HepG2 (cell line): ENCODE measurements around the gene OR4K14. TPM values are rescaled to one million over a fixed set of nuclear protein-coding genes. Genes with fewer than 3 reads are reported as not detected.
A peak's percentile ranks its signal among the peaks of the same experiment; 100 is the strongest.

ENCODE experiments used
- ATAC-seq: fragments of 200-7000 bp; cut with Tn5 transposase; 3 replicates; pipeline ENCODE4 v1.9.1; 2020; ENCODE audit warnings: mild to moderate bottlenecking, moderate library complexity
- BruUV-seq: library from RNA; stranded (reverse); fragments of 400-500 nt; replicated peaks from 2 replicates; lab custom pipeline; 2021; lab: Mats Ljungman, UMichigan
- CTCF ChIA-PET: fragments of 300-600 bp; formaldehyde crosslinking; extraction: SDS; loops from one replicate; lab custom pipeline; 2021; ENCODE audit warnings: low total read pairs, inconsistent platforms, low intra/inter-chr PET ratio; lab: Yijun Ruan, JAX
- POLR2A ChIA-PET: fragments of 350-600 bp; sonication (Branson Sonifier 250); formaldehyde crosslinking; loops from one replicate; lab custom pipeline; 2020; ENCODE audit warnings: antibody characterized with exemption, inconsistent platforms; lab: Yijun Ruan, JAX
- DNase-seq: peaks from one replicate; pipeline ENCODE4 v3.0.0-alpha.2; 2015; ENCODE audit warnings: low spot score
- FAIRE-seq: peaks from 3 replicates; lab custom pipeline; 2011; peaks lifted over from hg19 to GRCh38; lab: Jason Lieb, UNC
- H2AFZ ChIP-seq: one replicate; pipeline ENCODE4 v1.6.1; 2011; ENCODE audit warnings: low read length, inconsistent platforms
- H3K27ac ChIP-seq: fragments of 300-600 bp; 3 replicates; pipeline ENCODE4 v1.8.0; 2011; ENCODE audit warnings: mixed run types, mild to moderate bottlenecking, mixed read lengths, low read length, inconsistent platforms; ENCODE audit not compliant: insufficient read depth; ENCODE audit errors: extremely low read length
- H3K27me3 ChIP-seq, 2 experiments: fragments of 200-600 bp in 1 of 2; 2 replicates in 1 of 2; 3 replicates in 1 of 2; pipeline versions ENCODE4 v1.6.0 to v1.8.0; 2011; ENCODE audit warnings: low read length in 2 of 2, mild to moderate bottlenecking in 2 of 2, moderate library complexity in 2 of 2, inconsistent platforms in 1 of 2; ENCODE audit not compliant: insufficient read depth in 2 of 2, control insufficient read depth in 1 of 2
- H3K36me3 ChIP-seq, 2 experiments: fragments of 200-600 bp in 1 of 2; replicated peaks in 1 of 2; 2 replicates in 1 of 2; 3 replicates in 1 of 2; pipeline versions ENCODE4 v1.5.1 to v1.8.0; 2011; ENCODE audit warnings: low read length in 2 of 2, inconsistent platforms in 1 of 2; ENCODE audit not compliant: insufficient read depth in 2 of 2, control insufficient read depth in 1 of 2
- H3K4me1 ChIP-seq: 2 replicates; pipeline ENCODE4 v1.5.1; 2012; ENCODE audit warnings: low read length, inconsistent platforms; ENCODE audit not compliant: insufficient read depth
- H3K4me2 ChIP-seq: 2 replicates; pipeline ENCODE4 v1.6.0; 2011; ENCODE audit warnings: low read depth, low read length, inconsistent platforms
- H3K4me3 ChIP-seq, 3 experiments: fragments of 200-600 bp in 1 of 3; sonication (generic), shearing (Covaris generic) in 1 of 3; replicated peaks in 1 of 3; 2 replicates each; pipeline ENCODE4 v1.5.1; 2011 to 2016; ENCODE audit warnings: low read length in 3 of 3, inconsistent platforms in 2 of 3, low read depth in 2 of 3, mild to moderate bottlenecking in 2 of 3, control low read depth in 1 of 3, mixed read lengths in 1 of 3; ENCODE audit not compliant: insufficient read depth in 1 of 3
- H3K79me2 ChIP-seq: one replicate; pipeline ENCODE4 v1.6.1; 2011; ENCODE audit warnings: low read length, inconsistent platforms; ENCODE audit not compliant: insufficient read depth
- H3K9ac ChIP-seq: 2 replicates; pipeline ENCODE4 v1.6.0; 2011; ENCODE audit warnings: mild to moderate bottlenecking, low read depth, low read length, inconsistent platforms; ENCODE audit not compliant: insufficient read depth
- H3K9me3 ChIP-seq: 2 replicates; pipeline ENCODE4 v1.5.1; 2012; ENCODE audit warnings: mild to moderate bottlenecking, low read length
- H4K20me1 ChIP-seq: 2 replicates; pipeline ENCODE4 v1.6.0; 2011; ENCODE audit warnings: inconsistent platforms, mild to moderate bottlenecking, low read length, moderate library complexity; ENCODE audit not compliant: insufficient read depth
- HMG20B ChIP-seq: conservative IDR thresholded peaks from 2 replicates; pipeline ENCODE4 v1.6.1; 2016; ENCODE audit warnings: missing genetic modification reagents, missing compliant biosample characterization
- HNRNPK ChIP-seq: fragments of 200-400 bp; formaldehyde crosslinking; IDR thresholded peaks from 2 replicates; pipeline ENCODE4 v1.6.1; 2018; ENCODE audit warnings: low read length, low read depth, moderate library complexity, mild to moderate bottlenecking; ENCODE audit not compliant: poor library complexity, severe bottlenecking
- LCORL ChIP-seq, 2 experiments: fragments of 450-650 bp in 1 of 2; sonication (generic) in 1 of 2; formaldehyde crosslinking in 1 of 2; IDR thresholded peaks; 2 replicates each; pipeline versions ENCODE4 v1.5.0 to v1.6.1; 2017 to 2020; ENCODE audit warnings: antibody characterized with exemption in 1 of 2, missing genetic modification reagents in 1 of 2
- ZBTB20 ChIP-seq: sonication (generic); formaldehyde crosslinking; IDR thresholded peaks from 2 replicates; pipeline ENCODE4 v1.8.1; 2023; ENCODE audit warnings: missing genetic modification reagents, low read depth, mild to moderate bottlenecking, borderline replicate concordance
- ZNF530 ChIP-seq: sonication (generic); formaldehyde crosslinking; IDR thresholded peaks from 2 replicates; pipeline ENCODE4 v1.5.0; 2020; ENCODE audit warnings: low read depth, mild to moderate bottlenecking, missing genetic modification reagents
- ZNF660 ChIP-seq: sonication (generic); formaldehyde crosslinking; IDR thresholded peaks from 2 replicates; pipeline ENCODE4 v1.5.1; 2020; ENCODE audit warnings: mild to moderate bottlenecking, low read depth, missing genetic modification reagents, borderline replicate concordance
- WGBS: methylation state at CpG from one replicate; pipeline ENCODE4 v1.1.6; 2017; ENCODE audit warnings: low lambda C conversion rate; 5-methylcytosine and 5-hydroxymethylcytosine counted together
- in situ Hi-C: cut with HindIII; loops from 2 replicates; pipeline ENCODE4 v1.10.0; 2017; ENCODE audit warnings: low pct_unique_long_range_greater_than_20kb; ENCODE audit not compliant: extremely low pct_ligation_motif_present
- intact Hi-C: fragments of 100-400 bp; cut with micrococcal nuclease; formaldehyde crosslinking; loops from one replicate; pipeline ENCODE4 v1.10.0; 2022; ENCODE audit not compliant: unreplicated experiment
- polyA plus RNA-seq, 8 experiments: library from polyadenylated mRNA; depleted of rRNA in 3 of 8; stranded (reverse) in 7 of 8; unstranded in 1 of 8; fragments of >200 nt; fragmentation: Illumina TruSeq in 4 of 8; extraction: Trizol in 4 of 8; gene quantifications; 2 replicates each; pipeline versions ENCODE4 v1.2.1 to v1.2.3, GENCODE V29; 2011 to 2016; ENCODE audit warnings: low read depth in 4 of 8, missing spikeins in 1 of 8, mixed read lengths in 1 of 8; ENCODE audit not compliant: insufficient read depth in 1 of 8
- total RNA-seq, 5 experiments: library from RNA; depleted of rRNA; stranded (reverse); fragments of >200 nt; fragmentation: Illumina TruSeq; extraction: Trizol; gene quantifications; 2 replicates each; pipeline ENCODE4 v1.2.3, GENCODE V29; 2016; ENCODE audit warnings: low read depth in 1 of 5
- TF ChIP-seq, protein P1 (sequence below): sonication (generic); formaldehyde crosslinking; conservative IDR thresholded peaks from 2 replicates; pipeline ENCODE4 v1.4.0; 2020; ENCODE audit warnings: mild to moderate bottlenecking, missing genetic modification reagents, moderate library complexity

OR4K14 gene
- total and polyA plus RNA-seq, 2 of the 13 experiments (the other 11 are each of a cell fraction or from before 2014, with no cell fraction given) = not detected

- in situ Hi-C loops = no loop called here
- no peak for TF ChIP-seq ZBTB20
- TF ChIP-seq ZNF660 (CRISPR knock-in tag) = no peak
- TF ChIP-seq, protein P1, sequence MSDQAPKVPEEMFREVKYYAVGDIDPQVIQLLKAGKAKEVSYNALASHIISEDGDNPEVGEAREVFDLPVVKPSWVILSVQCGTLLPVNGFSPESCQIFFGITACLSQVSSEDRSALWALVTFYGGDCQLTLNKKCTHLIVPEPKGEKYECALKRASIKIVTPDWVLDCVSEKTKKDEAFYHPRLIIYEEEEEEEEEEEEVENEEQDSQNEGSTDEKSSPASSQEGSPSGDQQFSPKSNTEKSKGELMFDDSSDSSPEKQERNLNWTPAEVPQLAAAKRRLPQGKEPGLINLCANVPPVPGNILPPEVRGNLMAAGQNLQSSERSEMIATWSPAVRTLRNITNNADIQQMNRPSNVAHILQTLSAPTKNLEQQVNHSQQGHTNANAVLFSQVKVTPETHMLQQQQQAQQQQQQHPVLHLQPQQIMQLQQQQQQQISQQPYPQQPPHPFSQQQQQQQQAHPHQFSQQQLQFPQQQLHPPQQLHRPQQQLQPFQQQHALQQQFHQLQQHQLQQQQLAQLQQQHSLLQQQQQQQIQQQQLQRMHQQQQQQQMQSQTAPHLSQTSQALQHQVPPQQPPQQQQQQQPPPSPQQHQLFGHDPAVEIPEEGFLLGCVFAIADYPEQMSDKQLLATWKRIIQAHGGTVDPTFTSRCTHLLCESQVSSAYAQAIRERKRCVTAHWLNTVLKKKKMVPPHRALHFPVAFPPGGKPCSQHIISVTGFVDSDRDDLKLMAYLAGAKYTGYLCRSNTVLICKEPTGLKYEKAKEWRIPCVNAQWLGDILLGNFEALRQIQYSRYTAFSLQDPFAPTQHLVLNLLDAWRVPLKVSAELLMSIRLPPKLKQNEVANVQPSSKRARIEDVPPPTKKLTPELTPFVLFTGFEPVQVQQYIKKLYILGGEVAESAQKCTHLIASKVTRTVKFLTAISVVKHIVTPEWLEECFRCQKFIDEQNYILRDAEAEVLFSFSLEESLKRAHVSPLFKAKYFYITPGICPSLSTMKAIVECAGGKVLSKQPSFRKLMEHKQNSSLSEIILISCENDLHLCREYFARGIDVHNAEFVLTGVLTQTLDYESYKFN (CRISPR knock-in tag) = no peak
Measured at GRCh38 chr14:20031058-20031457, 12.0 kb upstream of the OR4K14 start.

GRCh38 chr14:20008156-20008555 lies 11.0 kb downstream of the OR4K14 start:
- intact Hi-C loops (no loop called here), in situ Hi-C loops (no loop called here)
- H3K27me3 ChIP-seq = no peaks in the 10 kb centered on the region
- no peaks in the 10 kb centered on the region for H3K79me2 ChIP-seq
- no peaks in the 10 kb centered on the region for H3K9me3 ChIP-seq
- no peaks in the 10 kb centered on the region for H4K20me1 ChIP-seq
- DNase-seq (no peak), ATAC-seq (no peak), FAIRE-seq (no peak)
- no peak overlapping the region for H3K27ac ChIP-seq
- POLR2A ChIA-PET = no interaction called here
- CTCF ChIA-PET = no interaction called here
- H2AFZ ChIP-seq = no peak overlapping the region
- no peak overlapping the region for H3K4me3 ChIP-seq
- no peaks in the 10 kb centered on the region for H3K36me3 ChIP-seq
- no TSS peak for BruUV-seq
- H3K9ac ChIP-seq = no peak overlapping the region
- H3K4me1 ChIP-seq = no peaks in the 10 kb centered on the region
- no peak overlapping the region for H3K4me2 ChIP-seq
- TF ChIP-seq ZNF530 (no peak), HNRNPK (peak; percentile 91), HMG20B (CRISPR knock-in tag) (no peak), LCORL (IDR thresholded peaks at IDR 0.05) (no peak), LCORL (CRISPR knock-in tag; IDR thresholded peaks at IDR 0.05) (no peak)
- TF ChIP-seq, all 625 proteins: peak for 1

More at GRCh38 chr14:20031058-20031457, 12.0 kb upstream of the OR4K14 start:
- no peak overlapping the region for H3K9ac ChIP-seq
- no peak overlapping the region for H3K4me2 ChIP-seq
- no peaks in the 10 kb centered on the region for H3K27me3 ChIP-seq
- no peak overlapping the region for H3K4me3 ChIP-seq
- no peak overlapping the region for H3K27ac ChIP-seq
- FAIRE-seq (no peak), DNase-seq (no peak), ATAC-seq (no peak)
- no peaks in the 10 kb centered on the region for H3K9me3 ChIP-seq
- 9% methylated on average over 6 of the region's 6 CpGs for WGBS
- H3K36me3 ChIP-seq = no peaks in the 10 kb centered on the region
- no peaks in the 10 kb centered on the region for H3K79me2 ChIP-seq
- no peak overlapping the region for H2AFZ ChIP-seq
- no TSS peak for BruUV-seq
- no peaks in the 10 kb centered on the region for H3K4me1 ChIP-seq
- CTCF ChIA-PET = no interaction called here
- POLR2A ChIA-PET = no interaction called here
- H4K20me1 ChIP-seq = no peaks in the 10 kb centered on the region
- intact Hi-C loops = no loop called here
